ENCODE data around the gene PRSS35.
"Not testable (repeated sequence)": the region's sequence is repeated elsewhere in the genome, so short reads cannot be mapped to it uniquely, and the experiment has no call there.

PRSS35 gene

DNA sequence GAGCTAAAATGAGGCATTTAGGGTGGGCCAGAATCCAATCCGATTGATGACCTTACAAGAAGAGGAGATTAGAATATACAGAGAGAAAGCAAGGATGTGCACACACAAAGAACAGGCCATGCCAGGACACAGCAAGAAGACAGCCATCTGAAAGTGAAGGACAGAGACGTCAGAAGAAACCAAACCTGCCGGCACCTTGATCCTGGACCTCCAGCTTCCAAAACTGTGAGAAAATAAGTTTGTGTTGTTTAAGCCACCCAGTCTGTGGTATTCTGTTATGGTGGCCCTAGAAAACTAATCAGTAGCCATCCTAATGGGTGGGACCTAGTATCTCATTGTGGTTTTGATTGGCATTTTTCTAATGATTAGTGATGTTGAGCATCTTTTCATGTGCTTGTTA lies 41.7 kb upstream of the PRSS35 start:
- DNase-seq (ENCODE audit: low read depth): no peak
- TF ChIP-seq, protein P1, sequence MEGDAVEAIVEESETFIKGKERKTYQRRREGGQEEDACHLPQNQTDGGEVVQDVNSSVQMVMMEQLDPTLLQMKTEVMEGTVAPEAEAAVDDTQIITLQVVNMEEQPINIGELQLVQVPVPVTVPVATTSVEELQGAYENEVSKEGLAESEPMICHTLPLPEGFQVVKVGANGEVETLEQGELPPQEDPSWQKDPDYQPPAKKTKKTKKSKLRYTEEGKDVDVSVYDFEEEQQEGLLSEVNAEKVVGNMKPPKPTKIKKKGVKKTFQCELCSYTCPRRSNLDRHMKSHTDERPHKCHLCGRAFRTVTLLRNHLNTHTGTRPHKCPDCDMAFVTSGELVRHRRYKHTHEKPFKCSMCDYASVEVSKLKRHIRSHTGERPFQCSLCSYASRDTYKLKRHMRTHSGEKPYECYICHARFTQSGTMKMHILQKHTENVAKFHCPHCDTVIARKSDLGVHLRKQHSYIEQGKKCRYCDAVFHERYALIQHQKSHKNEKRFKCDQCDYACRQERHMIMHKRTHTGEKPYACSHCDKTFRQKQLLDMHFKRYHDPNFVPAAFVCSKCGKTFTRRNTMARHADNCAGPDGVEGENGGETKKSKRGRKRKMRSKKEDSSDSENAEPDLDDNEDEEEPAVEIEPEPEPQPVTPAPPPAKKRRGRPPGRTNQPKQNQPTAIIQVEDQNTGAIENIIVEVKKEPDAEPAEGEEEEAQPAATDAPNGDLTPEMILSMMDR (conservative IDR thresholded peaks at IDR 0.05; ENCODE audit: low read depth, low read length): no peak
- no peak overlapping the region for H3K4me3 ChIP-seq (ENCODE audit: low read length)

DNA sequence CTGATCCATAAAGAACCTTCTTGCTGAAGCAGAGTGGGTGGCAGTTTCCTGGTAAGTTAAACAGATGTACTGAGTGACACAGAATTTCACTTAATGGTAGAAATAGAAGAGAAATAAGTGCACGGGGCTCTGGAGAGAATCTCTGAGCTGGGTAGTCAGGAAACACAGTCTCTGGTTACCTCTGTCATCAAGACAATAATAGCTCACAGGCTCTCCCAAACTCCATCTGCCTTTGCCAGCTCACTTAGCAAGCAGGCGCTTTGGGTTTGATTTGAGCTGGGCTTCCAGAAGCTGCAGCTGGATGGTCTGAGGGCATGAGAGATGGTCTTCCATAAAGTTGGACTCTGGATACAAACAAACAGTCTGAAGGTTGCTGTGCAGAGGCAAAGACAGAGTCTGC lies 39.6 kb upstream of the PRSS35 start:
- no peak for DNase-seq (ENCODE audit: low read depth)
- TF ChIP-seq, protein P1 (conservative IDR thresholded peaks at IDR 0.05; ENCODE audit: low read depth, low read length): no peak
- no peak overlapping the region for H3K4me3 ChIP-seq (ENCODE audit: low read length)

DNA sequence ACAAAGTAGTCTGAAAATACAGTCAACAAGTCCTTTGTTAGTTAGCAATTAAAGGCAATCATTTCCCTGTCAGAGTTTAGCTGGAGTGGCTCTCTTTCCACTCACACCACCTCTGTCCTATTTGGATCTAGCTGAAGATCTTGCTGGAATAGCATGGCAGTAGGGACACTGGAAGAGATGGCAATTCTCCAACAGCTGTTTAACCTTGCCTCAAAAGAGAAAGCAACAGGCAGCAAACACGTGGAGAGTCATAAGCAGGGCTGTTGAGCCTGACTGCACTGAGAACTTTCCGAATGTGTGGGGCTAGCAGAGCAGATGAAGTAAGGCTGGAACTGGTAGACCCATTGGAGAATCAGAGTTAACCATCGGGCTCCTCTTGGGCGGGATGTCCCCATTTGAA lies 38.0 kb upstream of the PRSS35 start:
- DNase-seq (ENCODE audit: low read depth): no peak
- TF ChIP-seq, protein P1 (conservative IDR thresholded peaks at IDR 0.05; ENCODE audit: low read depth, low read length): no peak
- H3K4me3 ChIP-seq (ENCODE audit: low read length): no peak overlapping the region

DNA sequence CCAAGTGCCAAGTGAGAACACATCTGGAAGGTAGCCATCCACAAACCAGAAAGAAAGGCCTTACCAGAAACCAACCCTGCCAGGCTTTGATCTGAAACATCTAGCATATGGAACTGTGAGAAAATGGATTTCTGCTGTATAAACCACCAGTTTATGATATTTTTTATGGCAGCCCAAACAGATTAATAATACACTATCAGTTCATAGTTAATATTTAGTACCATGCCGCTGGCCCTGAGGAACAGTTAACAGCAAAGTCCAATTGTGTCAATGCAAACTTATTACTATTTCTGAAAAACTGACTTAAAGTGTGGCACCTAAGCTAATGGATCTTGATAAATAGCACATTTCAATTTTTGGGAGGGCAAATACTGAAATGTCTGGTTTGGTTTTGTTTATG lies 35.4 kb upstream of the PRSS35 start:
- H3K4me3 ChIP-seq (ENCODE audit: low read length): no peak overlapping the region
- no peak for DNase-seq (ENCODE audit: low read depth)
- TF ChIP-seq, protein P1 (conservative IDR thresholded peaks at IDR 0.05; ENCODE audit: low read depth, low read length): no peak

DNA sequence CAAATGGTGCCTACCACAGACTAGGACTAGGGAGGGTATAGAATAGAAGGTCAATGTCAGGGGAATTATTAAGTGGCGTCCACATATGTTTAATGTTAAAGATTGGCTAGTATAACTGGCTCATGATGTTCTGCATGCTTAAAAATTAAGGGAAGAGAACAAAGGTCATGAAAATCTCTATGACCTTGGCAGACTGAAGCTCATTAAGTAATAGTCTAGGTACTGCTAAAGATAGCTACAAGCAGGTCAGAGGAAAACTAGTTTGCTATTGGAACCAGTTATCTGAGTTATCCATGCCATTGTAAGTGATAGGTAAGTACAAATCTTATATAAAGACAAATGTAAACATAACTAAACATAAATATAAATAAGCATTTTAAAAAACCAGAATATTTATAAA lies 32.9 kb upstream of the PRSS35 start:
- TF ChIP-seq, protein P1 (conservative IDR thresholded peaks at IDR 0.05; ENCODE audit: low read depth, low read length): no peak
- no peak for DNase-seq (ENCODE audit: low read depth)
- H3K4me3 ChIP-seq (ENCODE audit: low read length): no peak overlapping the region

DNA sequence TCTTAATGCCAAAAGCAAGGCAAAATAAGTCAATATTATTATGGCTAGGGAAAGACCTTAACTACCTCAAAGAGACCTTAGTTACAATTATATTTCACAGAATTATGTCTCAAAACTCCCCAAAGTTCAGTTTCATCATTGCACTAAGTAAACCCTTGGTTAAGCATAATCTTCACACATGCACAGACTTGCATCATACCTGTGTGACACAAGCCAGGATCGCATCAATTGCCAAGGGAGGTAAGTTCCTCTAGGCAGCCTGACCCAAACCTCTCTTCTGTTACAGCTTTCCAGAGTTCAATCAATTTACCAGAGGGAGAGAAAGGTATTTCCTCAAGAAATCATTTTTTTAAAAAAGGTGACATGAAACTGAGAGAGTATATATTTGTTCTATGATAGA lies 31.9 kb upstream of the PRSS35 start:
- H3K4me3 ChIP-seq (ENCODE audit: low read length): no peak overlapping the region
- TF ChIP-seq, protein P1 (conservative IDR thresholded peaks at IDR 0.05; ENCODE audit: low read depth, low read length): no peak
- no peak for DNase-seq (ENCODE audit: low read depth)

DNA sequence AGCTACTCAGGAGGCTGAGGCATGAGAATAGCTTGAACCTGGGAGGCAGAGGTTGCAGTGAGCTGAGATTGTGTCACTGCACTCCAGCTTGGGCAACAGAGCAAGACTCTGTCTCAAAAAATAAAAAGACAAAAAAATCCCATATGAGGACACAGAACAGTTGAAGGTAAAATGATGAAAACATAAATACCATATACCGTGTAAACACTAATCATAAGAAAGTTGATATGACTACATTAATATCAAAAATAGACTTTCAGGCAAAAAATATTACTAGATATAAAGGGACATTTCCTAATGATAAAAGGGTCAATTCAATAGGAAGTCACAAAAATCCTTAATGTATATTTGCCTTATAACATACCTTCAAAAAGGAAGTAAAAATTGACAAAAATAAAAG lies 30.4 kb upstream of the PRSS35 start:
- not testable (repeated sequence) for H3K4me3 ChIP-seq (ENCODE audit: low read length); DNase-seq (ENCODE audit: low read depth)

DNA sequence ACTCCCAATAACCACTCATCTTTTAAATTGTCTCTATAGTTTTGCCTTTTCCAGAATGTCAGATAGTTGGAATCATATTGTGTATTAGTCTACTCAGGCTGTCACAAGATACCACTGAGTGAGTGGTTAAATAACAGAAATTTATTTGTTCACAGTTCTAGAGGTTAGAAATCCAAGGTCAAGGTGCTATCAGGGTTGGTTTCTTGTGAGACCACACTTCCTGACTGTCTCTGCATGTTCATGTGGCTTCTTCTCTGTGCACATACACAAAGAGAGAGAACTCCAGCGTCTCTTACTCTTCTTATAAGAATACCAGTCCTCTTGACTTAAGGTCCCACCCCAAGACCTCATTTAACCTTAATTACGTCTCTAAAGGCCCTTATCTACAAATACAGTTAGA lies 23.9 kb upstream of the PRSS35 start:
- TF ChIP-seq, protein P1 (conservative IDR thresholded peaks at IDR 0.05; ENCODE audit: low read depth, low read length): no peak
- no peak for DNase-seq (ENCODE audit: low read depth)
- no peak overlapping the region for H3K4me3 ChIP-seq (ENCODE audit: low read length)
